Embryonic facial prominence (tissue), 1 donor: ENCODE measurements around the gene RANGAP1.

ENCODE experiments used
- DNase-seq: peaks from one replicate; pipeline ENCODE4 v3.0.0-alpha.2; 2016; ENCODE audit errors: extremely low spot score

RANGAP1 gene

GRCh38 chr22:41197038-41197972 is 88.7 kb downstream of the RANGAP1 start:
- DNase-seq = no peak
